CD4-positive, alpha-beta T cell treated with Interleukin-21 for 1 hour (primary cell): ENCODE data around the gene EOLA2.
A peak's percentile ranks its signal among the peaks of the same experiment; 100 is the strongest.
"Not testable (repeated sequence)": the region's sequence is repeated elsewhere in the genome, so short reads cannot be mapped to it uniquely, and the experiment has no call there.

Experiments used
- DNase-seq: peaks from one replicate; pipeline ENCODE4 v3.0.0-alpha.2; 2020

The EOLA2 gene

DNA sequence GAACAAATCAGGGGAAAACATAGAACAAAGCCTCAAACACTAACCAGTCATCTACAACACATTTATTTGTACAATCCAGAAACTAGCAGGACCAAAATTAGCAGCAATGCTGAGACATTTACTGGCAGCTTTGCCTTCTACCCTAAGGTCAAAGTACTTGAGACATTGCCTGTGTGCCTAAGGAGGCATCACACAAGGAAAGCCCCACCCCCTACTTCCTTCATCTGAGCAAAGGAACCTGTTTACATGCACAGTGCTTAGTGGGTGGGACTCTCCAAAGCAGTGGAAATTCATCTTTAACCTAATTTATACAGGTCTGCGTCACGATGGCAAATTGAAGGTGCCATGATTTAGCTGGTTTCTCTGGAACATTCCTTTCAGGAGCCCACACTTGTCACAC lies 6.1 kb downstream of the EOLA2 start:
- DNase-seq, result not testable (repeated sequence)

DNA sequence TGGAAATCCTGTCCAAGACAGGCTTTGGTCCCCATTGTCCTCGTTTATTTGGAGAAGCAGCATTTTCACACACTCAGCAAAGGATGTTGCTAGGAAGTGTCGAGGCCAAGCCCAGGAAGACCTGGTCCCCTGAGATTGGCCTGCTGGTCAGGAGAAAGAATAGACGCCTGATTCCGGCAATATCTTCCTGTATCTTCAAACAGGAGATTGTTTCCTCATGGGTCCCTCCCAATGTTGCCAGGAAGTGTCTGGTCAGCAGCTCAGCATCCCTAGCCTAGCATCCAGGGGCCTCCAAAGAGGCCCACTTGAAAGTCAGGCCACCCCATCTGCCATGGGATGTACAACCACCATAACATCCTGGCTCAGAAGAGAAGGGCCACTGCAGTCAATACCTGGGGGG lies 6.9 kb downstream of the EOLA2 start:
- not testable (repeated sequence) for DNase-seq

DNA sequence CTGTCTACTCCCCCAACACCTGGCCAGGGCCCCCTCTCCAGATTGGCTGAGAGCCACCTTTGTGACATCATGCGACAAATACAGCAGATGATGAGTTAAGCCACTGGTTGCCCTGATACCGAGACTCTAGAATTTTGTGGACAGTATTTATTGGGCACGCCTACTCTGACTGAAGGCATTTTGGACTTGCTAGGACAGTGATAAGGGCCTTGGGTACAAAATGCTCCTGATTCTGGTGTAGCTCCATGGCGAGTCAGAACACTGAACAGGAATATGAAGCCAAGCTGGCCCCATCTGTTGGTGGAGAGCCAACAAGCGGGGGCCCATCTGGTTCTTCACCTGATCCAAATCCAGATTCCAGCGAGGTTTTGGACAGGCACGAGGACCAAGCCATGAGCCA lies 8.9 kb downstream of the EOLA2 start, which contains the start of gene HSFX4:
TSS of gene HSFX4 (plus strand) at position 174 of the 400 bp plus-strand sequence. CDS start at position 246, 72 bp downstream.
- DNase-seq, result not testable (repeated sequence)

DNA sequence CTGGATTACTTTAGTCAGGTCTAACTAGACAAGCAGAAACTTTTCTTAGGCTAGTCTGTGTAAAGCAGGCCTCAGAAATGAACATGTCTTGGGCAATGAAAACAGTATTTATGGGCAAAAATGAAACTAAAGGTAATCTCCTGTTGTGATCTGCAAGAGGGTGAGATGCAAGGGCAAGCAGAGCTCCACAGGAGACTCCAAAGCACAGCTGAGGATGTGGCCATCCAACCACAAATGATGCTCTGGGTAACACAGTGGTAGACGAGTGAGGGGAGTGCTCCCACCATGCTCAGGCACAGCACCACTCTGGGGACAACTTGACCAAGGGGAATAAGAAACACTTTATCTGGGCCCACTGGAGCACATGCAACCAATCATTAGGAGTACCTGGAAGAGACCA lies 9.7 kb downstream of the EOLA2 start:
- not testable (repeated sequence) for DNase-seq

DNA sequence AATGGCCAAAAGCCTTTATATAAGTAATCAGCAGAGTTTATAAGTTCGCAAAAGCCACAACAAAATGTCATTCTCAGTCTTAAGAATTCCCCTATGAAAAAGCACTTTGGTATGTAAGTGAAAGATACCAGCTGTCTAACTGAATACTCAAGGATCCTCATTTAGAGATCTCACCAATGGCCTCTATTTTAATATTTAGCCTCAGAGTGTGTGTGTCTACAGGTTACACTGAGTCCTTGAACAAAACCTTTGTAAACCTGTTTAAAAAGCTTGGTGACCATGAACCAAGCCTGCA lies 10.4 kb downstream of the EOLA2 start:
- DNase-seq, result not testable (repeated sequence)

DNA sequence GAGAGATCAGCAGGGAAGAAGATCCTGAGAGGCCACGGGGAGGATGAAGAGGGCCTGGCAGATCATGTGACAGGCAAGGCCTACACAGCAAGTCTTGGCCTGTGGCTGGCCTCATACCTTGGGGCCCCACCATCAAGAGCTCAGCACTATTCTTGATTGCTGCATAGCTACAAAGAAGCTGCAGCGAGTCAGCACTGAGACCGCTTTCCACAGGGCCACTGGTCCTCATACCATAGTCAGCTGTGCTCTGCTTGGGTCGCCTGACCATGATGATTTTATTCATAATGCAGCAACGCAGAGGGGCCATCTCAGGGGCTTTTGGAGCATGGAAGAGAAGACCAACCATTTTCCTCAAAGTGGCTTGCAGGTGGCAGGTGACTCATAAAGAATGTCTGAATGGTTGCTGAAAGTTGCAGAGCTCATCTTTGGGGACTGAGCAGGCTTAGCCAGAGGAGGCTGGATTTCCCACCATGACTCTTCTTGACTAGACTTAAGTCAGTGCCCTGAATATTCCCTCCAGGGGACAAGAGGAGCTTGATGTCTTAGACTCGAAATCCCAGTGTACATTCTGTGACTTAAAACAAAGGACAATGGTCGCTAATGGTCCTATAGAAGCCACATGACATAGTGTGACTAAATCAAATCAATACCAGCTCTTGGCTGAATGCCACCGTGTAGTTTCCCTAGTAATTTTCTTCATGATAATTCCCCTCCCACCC lies 10.9 kb downstream of the EOLA2 start:
- not testable (repeated sequence) for DNase-seq

DNA sequence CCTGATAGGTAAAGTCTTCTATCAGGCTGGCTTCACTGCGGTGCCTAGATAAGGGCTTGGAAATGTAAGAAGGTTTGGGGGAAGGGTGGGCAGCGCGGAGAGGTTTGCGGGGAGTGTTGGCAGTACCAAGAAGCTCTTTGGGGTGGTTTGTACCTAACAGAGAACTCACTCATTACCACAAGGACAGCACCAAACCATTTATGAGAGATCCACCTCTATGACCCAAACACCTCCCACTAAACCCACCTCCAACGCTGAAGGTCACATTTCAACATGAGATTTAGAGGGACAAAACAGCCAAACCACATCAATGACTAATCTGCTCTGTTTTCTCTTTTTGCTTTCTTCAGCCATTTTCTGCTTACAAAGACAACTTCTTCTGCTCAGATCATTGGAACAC lies 13.9 kb downstream of the EOLA2 start:
- DNase-seq, result not testable (repeated sequence)

DNA sequence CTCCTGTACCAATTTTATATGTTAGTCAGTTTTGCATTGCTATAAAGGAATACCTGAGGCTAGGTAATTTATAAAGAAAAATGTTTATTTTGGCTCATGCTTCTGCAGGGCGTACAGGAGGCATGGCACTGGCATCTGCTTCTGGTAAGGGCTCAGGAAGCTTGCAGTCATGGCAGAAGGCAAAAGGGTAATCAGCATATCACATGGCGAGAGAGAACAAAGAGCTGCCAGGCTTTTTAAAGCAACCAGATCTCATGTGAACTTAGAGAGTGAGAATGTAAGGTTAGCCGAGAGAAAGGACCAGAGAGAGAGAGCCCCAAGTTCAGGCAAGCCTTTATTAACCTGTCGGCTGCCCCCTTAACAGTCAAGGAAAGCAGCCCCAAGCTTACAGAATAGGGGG lies 14.5 kb downstream of the EOLA2 start:
- DNase-seq, result not testable (repeated sequence)

DNA sequence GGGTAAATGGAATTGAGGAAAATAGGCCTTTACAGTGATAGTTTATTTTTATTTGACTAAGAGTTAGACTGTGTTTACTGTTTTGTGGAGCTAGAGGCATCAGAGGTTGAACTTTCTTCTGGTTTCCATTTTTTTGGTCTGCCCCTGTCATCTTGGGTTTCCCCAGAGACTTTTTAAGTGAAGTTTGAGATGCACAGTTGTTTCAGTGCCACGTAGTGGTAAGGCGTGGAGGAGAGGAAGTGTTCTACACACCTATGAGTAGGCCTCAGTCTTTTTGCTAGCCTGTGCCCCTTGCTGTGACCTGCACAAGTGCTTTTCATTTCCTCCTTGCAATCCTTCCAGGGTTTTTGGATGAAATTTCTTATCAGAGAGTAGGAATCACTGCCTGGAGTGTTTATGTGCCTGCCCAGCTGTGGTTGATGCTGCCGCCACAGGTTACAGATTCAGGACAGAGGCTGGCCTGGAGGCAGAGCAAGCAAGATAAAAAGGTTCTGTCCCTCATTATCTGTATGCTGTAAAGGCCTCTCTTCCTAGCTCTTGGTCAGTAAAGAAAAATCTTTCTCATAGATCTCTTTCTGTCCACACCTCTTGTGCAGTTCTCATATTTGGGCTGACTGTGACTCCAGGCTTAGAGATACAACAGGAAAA lies 21.4 kb downstream of the EOLA2 start:
- peak; percentile 10 for DNase-seq

DNA sequence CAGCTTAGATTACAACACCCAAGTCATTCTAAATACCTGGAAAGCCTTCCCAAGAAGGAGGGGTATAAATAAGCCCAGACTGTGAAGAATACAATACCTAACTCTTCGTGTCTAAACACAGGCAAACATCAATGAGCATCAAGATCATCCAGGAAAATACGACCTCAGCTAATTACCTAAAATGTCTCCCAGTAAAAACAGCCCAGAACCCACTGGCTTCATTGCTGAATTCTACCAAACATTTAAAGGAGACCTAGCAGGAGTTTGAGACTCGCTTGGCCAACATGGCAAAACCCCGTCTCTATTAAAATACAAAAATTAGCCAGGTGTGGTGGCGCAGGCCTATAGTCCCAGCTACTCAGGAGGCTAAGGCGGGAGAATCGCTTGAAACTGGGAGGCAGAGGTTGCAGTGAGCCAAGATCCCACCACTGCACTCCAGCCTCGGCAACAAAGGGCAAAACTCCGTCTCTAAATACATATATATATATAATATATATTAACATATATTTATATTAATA lies 28.1 kb downstream of the EOLA2 start:
- DNase-seq, result no peak

DNA sequence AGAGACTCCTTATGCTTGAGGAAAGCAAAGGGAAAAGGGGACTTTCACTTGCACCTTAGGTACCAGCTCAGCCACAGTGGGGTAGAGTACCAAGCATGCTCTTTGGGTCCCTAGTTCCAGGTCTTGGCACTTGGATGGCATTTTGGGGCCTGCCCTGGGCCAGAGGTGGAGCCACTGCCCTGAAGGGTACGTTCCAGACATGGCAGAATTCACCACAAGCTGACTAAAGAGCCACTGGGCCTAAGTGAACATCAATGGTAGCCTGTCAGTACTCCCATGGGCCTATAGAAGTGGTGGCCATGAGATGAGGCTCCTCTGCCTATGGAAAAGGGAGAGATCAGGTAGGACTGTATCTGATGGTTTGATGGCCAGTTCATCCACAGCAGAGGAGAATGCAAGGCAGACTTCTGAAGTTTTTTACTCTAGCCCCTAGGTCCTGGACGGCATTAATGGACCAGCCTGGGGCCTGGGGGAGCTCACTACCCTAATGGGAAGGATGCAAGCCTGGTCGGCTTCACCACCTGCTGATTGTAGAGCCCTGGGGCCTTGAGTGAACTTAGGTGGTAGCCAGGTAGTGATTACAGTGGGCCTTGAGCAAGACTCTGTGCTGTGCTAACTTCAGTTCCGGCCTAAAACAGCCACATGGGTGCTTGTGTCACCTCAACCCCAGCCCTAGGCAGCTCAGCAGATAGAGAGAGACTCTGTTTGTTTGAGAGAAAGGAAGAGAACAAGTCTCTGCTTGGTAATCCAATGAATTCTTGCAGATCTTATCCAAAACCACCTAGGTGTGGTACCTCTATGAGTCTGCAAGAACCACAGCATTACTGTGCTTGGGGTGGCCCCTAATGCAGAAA lies 28.7 kb downstream of the EOLA2 start:
- DNase-seq, result no peak

DNA sequence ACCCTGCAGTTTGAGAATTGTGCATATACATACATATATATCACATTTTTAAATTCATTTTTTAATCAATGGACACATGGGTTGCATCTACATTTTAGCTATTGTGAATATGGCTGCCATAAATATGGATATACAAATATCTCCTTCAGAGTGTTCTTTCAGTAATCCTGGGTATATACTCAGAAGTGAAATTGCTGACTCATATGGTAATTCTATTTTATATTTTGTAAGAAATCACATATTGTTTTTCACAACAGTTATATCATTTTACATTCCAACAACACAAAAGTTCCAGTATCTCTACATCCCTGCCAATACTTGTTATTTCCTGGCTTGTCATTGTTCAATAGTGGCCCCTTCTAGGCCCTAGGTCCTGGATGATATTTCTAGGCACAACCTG lies 29.6 kb downstream of the EOLA2 start:
- no peak for DNase-seq

DNA sequence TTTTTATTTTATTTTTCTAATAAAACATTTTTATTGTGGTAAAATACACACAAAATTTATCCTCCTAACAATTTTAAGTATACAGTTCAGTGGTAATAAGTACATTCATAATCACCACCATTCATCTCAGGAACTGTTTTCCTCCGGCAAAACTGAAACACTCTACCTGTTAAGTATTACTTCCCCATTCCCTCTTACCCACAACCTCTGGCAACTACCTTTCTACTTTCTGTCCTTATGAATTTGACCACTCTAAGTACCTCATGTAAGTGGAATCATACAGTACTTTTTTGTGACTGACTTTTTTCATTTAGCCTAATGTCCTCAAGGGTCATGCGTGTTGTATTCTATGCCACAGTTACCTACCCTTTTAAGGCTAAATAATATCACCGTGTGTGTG lies 30.0 kb downstream of the EOLA2 start:
- no peak for DNase-seq

DNA sequence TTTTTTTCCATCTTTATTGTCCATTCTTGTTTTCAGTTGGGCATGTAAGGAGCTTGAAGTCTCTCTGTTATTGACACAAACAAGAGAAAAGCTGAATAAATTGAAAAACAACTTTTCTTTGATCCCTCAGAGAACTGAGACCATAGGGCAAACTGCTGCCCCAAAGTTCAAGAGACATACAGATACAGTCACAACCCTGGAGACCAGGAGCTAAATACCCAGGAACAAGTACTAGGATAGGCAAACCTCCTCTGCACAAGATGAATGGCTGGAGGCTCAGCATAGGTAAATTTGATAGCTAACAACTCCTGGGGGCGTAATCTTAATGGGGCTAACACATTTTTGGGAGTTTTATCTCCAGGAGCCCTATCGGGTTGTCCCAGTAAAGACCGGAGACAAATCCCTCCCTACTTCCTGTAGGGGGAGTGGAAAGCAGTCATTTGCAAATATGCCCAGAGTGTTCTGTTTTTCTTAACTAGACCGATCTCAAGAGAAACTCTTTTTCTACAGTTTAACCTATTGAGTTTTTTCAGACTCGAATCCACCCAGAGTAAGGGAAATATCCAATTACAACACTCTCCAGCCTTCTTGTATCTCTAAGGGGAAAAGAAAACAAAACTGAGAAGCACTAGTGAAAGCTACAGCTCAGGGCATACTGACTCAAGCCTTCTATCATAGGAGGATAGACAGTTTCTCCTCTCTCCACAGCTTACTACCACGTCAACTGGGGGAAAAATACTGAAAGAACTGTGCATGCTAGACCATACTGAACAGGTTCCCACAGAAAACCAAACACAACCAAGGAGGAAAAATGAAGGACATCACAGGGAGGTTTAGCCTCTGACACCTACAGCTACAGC lies 34.2 kb downstream of the EOLA2 start:
- no peak for DNase-seq

DNA sequence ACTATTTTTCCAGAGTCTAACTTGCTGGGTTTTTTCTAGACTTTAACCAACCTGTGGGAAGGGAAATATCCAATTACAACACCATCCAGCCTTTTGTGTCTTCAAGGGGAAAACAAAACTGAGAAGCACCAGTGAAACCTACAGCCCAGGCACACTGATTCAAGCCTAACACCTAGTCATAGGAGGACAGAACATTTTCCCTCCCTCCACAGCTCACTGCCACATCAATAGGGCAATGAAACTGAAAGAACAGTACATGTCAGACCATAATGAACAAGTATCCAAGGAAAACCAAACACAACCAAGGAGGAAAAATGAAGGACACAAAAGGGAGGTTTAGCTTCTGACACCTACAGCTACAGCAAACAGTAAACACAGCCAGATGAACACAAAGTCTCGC lies 39.7 kb downstream of the EOLA2 start:
- DNase-seq, result no peak

DNA sequence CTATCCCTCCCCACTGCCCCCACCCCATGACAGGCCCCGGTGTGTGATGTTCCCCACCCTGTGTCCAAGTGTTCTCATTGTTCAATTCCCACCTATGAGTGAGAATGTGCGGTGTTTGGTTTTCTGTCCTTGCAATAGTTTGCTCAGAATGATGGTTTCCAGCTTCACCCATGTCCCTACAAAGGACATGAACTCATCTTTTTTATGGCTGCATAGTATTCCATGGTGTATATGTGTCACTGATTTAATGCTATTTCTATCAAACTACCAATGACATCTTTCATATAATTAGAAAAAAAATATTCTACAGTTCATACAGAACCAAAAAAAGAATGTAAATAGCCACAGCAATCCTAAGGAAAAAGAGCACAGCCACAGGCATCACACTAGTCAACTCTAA lies 47.5 kb downstream of the EOLA2 start:
- not testable (repeated sequence) for DNase-seq
